ENCODE data around the gene ENTPD5.

- TF ChIP-seq CTCF (IDR thresholded peaks at IDR 0.05) = no peak
- no peak for TF ChIP-seq EZH2 (IDR thresholded peaks at IDR 0.05; ENCODE audit: borderline replicate concordance, insufficient read depth, low read depth, low read length, poor library complexity, severe bottlenecking)
These were observed 60.5 kb downstream of the ENTPD5 start for GRCh38 chr14:73958591-73958990.

Data from B cell (primary cell).